Common myeloid progenitor, CD34-positive (primary cell): Measurements from ENCODE around the gene DIDO1.

Experiments
- CTCF ChIA-PET: fragments of 350-600 bp; sonication (Branson Sonifier 250); formaldehyde crosslinking; loops from one replicate; lab custom pipeline; 2021; ENCODE audit warnings: antibody characterized with exemption; lab: Charles Lee
- POLR2A ChIA-PET: fragments of 350-600 bp; sonication (Branson Sonifier 250); formaldehyde crosslinking; loops from one replicate; lab custom pipeline; 2021; ENCODE audit warnings: antibody characterized with exemption; lab: Charles Lee
- DNase-seq, 3 donors: peaks; one replicate each; pipeline versions ENCODE4 v3.0.0 to v3.0.0-alpha.2; 2013
- H3K27ac ChIP-seq, 2 experiments: 1 replicate in 1 of 2; 2 replicates in 1 of 2; pipeline ENCODE4 v1.7.0; 2013; ENCODE audit warnings: inconsistent platforms in 2 of 2, low read length in 2 of 2, mild to moderate bottlenecking in 2 of 2, low read depth in 1 of 2, moderate library complexity in 1 of 2; ENCODE audit not compliant: severe bottlenecking in 2 of 2, insufficient read depth in 1 of 2, poor library complexity in 1 of 2
- H3K27me3 ChIP-seq, 5 experiments: replicated peaks in 2 of 5; 1 replicate in 3 of 5; 2 replicates in 2 of 5; pipeline versions ENCODE4 v1.6.1 to v1.7.0; 2013; ENCODE audit warnings: low read length in 4 of 5, mild to moderate bottlenecking in 2 of 5, moderate library complexity in 2 of 5, inconsistent platforms in 1 of 5; ENCODE audit not compliant: insufficient read depth in 5 of 5, control insufficient read depth in 4 of 5
- H3K36me3 ChIP-seq, 4 experiments: 1 replicate in 2 of 4; 2 replicates in 2 of 4; pipeline versions ENCODE4 v1.6.1 to v1.7.0; 2013; ENCODE audit warnings: low read length in 3 of 4, control low read depth in 1 of 4, mild to moderate bottlenecking in 1 of 4; ENCODE audit not compliant: control insufficient read depth in 4 of 4, insufficient read depth in 4 of 4
- H3K4me1 ChIP-seq, 4 experiments: 1 replicate in 3 of 4; 2 replicates in 1 of 4; pipeline versions ENCODE4 v1.6.1 to v1.7.1; 2013; ENCODE audit warnings: low read length in 3 of 4, mild to moderate bottlenecking in 3 of 4, control low read depth in 1 of 4, inconsistent platforms in 1 of 4, moderate library complexity in 1 of 4; ENCODE audit not compliant: control insufficient read depth in 4 of 4, insufficient read depth in 4 of 4; ENCODE audit errors: control extremely low read depth in 1 of 4
- H3K4me3 ChIP-seq, 7 experiments: 1 replicate in 4 of 7; 2 replicates in 3 of 7; pipeline versions ENCODE4 v1.5.1 to v1.7.0; 2013; ENCODE audit warnings: mild to moderate bottlenecking in 7 of 7, low read length in 6 of 7, moderate library complexity in 6 of 7, inconsistent platforms in 2 of 7, low read depth in 2 of 7, control low read depth in 1 of 7; ENCODE audit not compliant: insufficient read depth in 4 of 7, control insufficient read depth in 1 of 7; ENCODE audit errors: extremely low read depth in 1 of 7
- H3K9me3 ChIP-seq, 5 experiments: 1 replicate in 4 of 5; 2 replicates in 1 of 5; pipeline versions ENCODE4 v1.6.1 to v1.7.1; 2013; ENCODE audit warnings: low read length in 4 of 5, mild to moderate bottlenecking in 2 of 5, inconsistent platforms in 1 of 5, low read depth in 1 of 5, moderate library complexity in 1 of 5; ENCODE audit not compliant: control insufficient read depth in 4 of 5, insufficient read depth in 2 of 5; ENCODE audit errors: control extremely low read depth in 1 of 5
- WGBS: methylation state at CpG from one replicate; pipeline ENCODE4 v1.1.5; 2013; ENCODE audit not compliant: insufficient coverage; 5-methylcytosine and 5-hydroxymethylcytosine counted together

Gene DIDO1

DNA sequence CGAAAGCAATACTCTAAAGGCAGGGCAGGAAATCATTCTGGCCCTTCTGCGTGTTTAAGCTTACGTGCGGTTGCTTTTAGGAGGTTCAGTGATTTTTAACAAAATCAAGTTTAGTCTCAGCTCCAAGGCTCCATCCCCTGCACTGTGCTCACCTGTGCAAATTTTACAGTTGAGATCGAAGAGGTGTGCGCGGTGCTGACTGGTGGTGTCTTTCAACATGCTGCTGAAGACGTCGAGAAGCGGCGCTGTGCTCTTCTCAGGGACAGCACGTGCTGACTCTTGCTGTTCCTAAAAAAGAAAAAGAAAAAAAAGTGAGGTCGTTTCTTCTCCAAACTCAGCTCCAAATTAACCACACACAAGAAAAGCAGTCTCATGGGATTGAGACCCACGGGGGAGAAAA lies 32.0 kb downstream of the DIDO1 start:
- ChIA-PET CTCF (interaction anchor here (0.8 to 2.5 kb wide), 15 partner anchors 10 to 115 kb away, joined by 3 to 13 read pairs (median 4); no protein-coding TSS in a partner anchor), POLR2A (interaction anchor here (0.6 kb wide), 1 partner anchor 21 kb away, joined by 3 read pairs; no protein-coding TSS in a partner anchor)
- no peak for DNase-seq
- peaks cover 0 to 2% (median 0%) of the 10 kb centered on the region in 4 experiments for H3K4me1 ChIP-seq
- no peak overlapping the region for H3K27ac ChIP-seq
- H3K4me3 ChIP-seq, result no peak overlapping the region
- H3K27me3 ChIP-seq, result no peaks in the 10 kb centered on the region
- no peaks in the 10 kb centered on the region for H3K9me3 ChIP-seq
- 98% methylated on average over 10 of the region's 14 CpGs for WGBS
- H3K36me3 ChIP-seq, result peaks cover 25 to 91% (median 68%) of the 10 kb centered on the region in 4 experiments

DNA sequence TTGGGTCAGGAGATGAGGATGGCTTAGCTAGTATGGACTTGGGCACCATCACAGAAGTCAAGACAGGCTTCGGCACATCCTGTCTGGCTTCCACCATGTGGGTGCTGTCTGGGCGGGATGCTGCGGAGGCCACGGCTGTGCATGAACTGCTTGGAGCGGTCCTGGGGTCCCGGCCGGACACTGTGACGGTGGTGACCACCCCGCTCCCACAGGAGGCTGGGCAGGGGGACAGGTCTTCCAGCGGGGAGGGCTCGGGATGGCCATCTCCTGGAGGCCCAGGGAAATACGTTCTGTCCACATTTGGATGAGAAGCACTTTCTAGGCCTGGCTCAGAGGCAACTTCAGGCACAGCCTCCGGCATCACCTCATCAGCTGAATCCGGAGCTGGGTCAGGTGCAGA lies 32.6 kb downstream of the DIDO1 start:
- Histone ChIP-seq H3K4me3 (no peak overlapping the region), H3K36me3 (peaks cover 27 to 94% (median 72%) of the 10 kb centered on the region in 4 experiments), H3K27ac (no peak overlapping the region), H3K4me1 (no peaks in the 10 kb centered on the region), H3K9me3 (no peaks in the 10 kb centered on the region), H3K27me3 (no peaks in the 10 kb centered on the region)
- WGBS, result 97% methylated on average over 14 of the region's 14 CpGs
- ChIA-PET CTCF (interaction anchor here (0.9 to 2.5 kb wide), 10 partner anchors 10 to 116 kb away, joined by 3 to 13 read pairs (median 4); no protein-coding TSS in a partner anchor), POLR2A (no interaction called here)
- DNase-seq, result no peak

- Histone ChIP-seq H3K4me3 (no peak overlapping the region), H3K27ac (no peak overlapping the region), H3K36me3 (peaks cover 33 to 98% (median 81%) of the 10 kb centered on the region in 4 experiments), H3K27me3 (no peaks in the 10 kb centered on the region), H3K9me3 (no peaks in the 10 kb centered on the region), H3K4me1 (peaks cover 0 to 8% (median 2%) of the 10 kb centered on the region in 4 experiments)
- WGBS, result 97% methylated on average over 14 of the region's 25 CpGs
- no peak for DNase-seq
- ChIA-PET CTCF (interaction anchor here (0.6 to 2.5 kb wide), 9 partner anchors 9 to 117 kb away, joined by 3 to 13 read pairs (median 5); no protein-coding TSS in a partner anchor), POLR2A (no interaction called here)
Observed at GRCh38 chr20:62892348-62893304, 33.7 kb downstream of the DIDO1 start.

- Histone ChIP-seq H3K4me3 (no peak overlapping the region), H3K36me3 (peaks cover 33 to 99% (median 85%) of the 10 kb centered on the region in 4 experiments), H3K27ac (no peak overlapping the region), H3K27me3 (no peaks in the 10 kb centered on the region), H3K9me3 (no peaks in the 10 kb centered on the region), H3K4me1 (peaks cover 0 to 8% (median 2%) of the 10 kb centered on the region in 4 experiments)
- POLR2A ChIA-PET, result no interaction called here
- WGBS, result 89% methylated on average over 15 of the region's 15 CpGs
- CTCF ChIA-PET, result interaction anchor here (0.9 to 3.1 kb wide), 8 partner anchors 9 to 68 kb away, joined by 4 to 15 read pairs (median 6); no protein-coding TSS in a partner anchor
- DNase-seq, result no peak
Observed at GRCh38 chr20:62891111-62891510, 35.2 kb downstream of the DIDO1 start.

DNA sequence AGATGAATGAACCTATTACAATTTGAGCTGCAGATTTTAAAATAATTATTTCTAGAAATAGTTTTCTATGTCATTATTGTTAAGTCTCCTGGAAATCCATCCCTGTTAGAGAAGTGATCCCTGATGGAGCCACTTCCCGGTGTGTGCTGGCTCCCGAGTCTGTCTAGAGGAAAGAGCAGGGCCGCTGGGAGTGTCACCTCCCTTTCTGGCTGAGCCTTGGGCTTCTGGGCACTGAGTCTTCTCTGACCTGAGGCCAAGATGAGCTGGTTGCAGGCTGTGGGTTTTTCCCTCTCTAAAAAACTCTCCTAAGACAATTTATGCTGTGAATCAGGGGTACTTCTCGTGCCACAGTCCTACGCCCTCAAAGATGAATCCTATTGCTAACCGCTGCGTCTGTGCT lies 35.9 kb downstream of the DIDO1 start:
- ChIA-PET POLR2A (no interaction called here), CTCF (interaction anchor here (0.9 to 3.1 kb wide), 8 partner anchors 9 to 69 kb away, joined by 4 to 15 read pairs (median 6); no protein-coding TSS in a partner anchor)
- Histone ChIP-seq H3K27ac (no peak overlapping the region), H3K4me3 (no peak overlapping the region), H3K4me1 (peaks cover 0 to 8% (median 2%) of the 10 kb centered on the region in 4 experiments), H3K27me3 (no peaks in the 10 kb centered on the region), H3K9me3 (no peaks in the 10 kb centered on the region), H3K36me3 (peaks cover 28 to 98% (median 83%) of the 10 kb centered on the region in 4 experiments)
- DNase-seq, result no peak
- WGBS, result 96% methylated on average over 3 of the region's 7 CpGs

DNA sequence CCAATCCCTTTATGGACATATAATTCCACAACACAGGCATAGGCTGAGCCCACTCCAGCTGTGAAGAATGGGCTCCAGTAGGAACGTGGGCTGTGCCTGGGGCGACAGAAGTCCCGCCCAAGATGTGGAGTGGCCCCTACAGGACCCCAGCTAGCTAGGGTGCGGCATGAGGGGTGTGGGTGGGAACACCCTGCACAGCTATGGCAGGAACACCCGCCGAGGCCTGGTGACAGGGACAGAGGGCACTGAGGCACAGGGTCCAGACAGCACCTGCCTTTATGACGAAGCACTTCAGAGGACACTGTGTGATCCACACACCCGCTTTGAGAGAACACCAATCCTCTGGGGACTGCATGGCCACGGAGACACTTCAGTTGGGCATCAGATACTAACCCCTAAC lies 36.4 kb downstream of the DIDO1 start:
- peaks cover 0 to 8% (median 2%) of the 10 kb centered on the region in 4 experiments for H3K4me1 ChIP-seq
- peaks cover 28 to 94% (median 80%) of the 10 kb centered on the region in 4 experiments for H3K36me3 ChIP-seq
- POLR2A ChIA-PET, result interaction anchor here (1.0 kb wide), 1 partner anchor 8 kb away, joined by 4 read pairs; no protein-coding TSS in a partner anchor
- H3K4me3 ChIP-seq, result no peak overlapping the region
- DNase-seq, result no peak
- no peak overlapping the region for H3K27ac ChIP-seq
- H3K27me3 ChIP-seq, result no peaks in the 10 kb centered on the region
- CTCF ChIA-PET, result interaction anchor here (1.0 to 3.1 kb wide), 11 partner anchors 10 to 70 kb away, joined by 3 to 15 read pairs (median 5); no protein-coding TSS in a partner anchor
- 97% methylated on average over 9 of the region's 9 CpGs for WGBS
- no peaks in the 10 kb centered on the region for H3K9me3 ChIP-seq
